NOMO-1 treated with dmso at 0.1 percent for 144 hours (cell line): ENCODE data around the gene ERG.

Experiments used
- DNase-seq: peaks from one replicate; lab custom pipeline; 2025; ENCODE audit not compliant: unreplicated experiment; lab: John Stamatoyannopoulos, UW

The ERG gene

GRCh38 chr21:38500073-38500472 is 1.8 kb upstream of the ERG start:
- no peak for DNase-seq

DNA sequence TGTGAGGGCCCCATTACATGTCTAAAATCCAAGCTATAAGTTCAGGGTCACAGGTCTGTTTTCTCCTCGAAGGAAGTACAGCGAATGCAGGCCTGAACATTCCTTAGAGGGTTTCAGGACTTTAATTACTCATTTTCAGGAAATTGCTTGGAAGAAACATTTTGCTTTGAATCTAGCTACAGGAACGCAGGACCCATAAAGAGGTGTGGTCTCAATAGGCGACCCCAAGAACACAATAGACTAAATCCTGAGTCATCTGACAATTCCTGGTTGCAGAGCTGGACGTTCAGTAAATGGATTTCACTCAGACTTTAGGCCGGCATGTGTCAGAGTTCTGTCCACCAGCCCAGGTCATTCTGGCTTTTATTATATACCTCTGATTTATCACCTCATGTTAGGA is 1.0 kb upstream of the ERG start:
- no peak for DNase-seq

DNA sequence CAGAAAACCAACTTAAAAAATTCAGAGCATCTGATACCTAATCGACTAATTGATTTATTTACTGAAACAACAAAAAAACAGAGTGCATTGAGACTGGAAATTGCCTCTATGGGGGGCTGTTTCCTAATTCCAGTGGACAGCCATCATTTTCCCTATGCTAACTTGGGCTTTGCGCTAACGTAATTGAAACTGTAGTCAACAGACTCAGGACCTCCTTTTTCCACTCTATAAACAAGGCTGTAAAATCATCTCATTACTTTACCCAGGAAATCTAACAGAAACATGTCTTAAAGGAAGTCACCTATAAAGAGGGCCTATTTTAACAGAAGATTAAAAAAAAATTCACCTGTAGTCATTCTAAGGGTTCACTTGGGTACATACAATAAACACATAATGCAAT is 2.1 kb downstream of the ERG start:
- DNase-seq = no peak

- DNase-seq = no peak
Measured at GRCh38 chr21:38495696-38496095, 2.6 kb downstream of the ERG start.

- no peak for DNase-seq
Measured at GRCh38 chr21:38495242-38495641, 3.0 kb downstream of the ERG start.

- DNase-seq = no peak
Measured at GRCh38 chr21:38494703-38495102, 3.6 kb downstream of the ERG start.

- no peak for DNase-seq
Measured at GRCh38 chr21:38494251-38494642, 4.0 kb downstream of the ERG start.

DNA sequence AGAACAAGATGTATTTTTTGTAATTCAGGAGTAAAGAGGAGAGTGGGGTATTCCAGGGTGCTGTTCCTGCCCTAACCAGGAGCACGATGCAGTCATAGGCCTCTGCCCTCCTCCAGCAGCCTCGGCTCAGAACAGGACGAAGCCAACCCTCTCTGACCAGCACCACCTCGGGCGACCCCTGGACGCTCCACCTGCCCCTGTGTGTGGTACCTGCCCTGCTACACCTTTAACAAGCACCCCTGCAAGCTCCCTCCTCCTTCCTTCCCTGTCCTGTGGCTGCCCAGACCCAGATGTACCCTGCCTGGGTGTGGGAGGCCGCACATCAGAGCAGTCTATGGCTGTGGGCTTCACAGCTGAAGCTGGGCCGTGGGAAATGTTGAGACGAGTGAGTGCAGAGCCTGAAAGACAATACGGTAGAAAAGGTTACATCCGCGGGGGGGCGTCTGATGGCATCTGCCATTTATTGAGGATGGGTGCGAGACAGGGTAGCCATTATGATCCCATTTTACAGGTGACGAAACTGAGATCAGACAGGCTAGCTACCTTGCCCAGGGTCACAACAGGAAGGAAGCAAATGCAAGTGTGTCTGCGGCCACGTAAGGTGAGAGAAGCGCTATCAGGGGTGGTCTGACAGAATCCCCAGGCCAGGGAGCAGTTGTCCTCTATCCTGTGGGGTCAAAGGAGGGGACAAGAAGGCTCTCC is 4.6 kb downstream of the ERG start:
- DNase-seq = no peak

- no peak for DNase-seq
Measured at GRCh38 chr21:38492007-38492406, 6.3 kb downstream of the ERG start.

DNA sequence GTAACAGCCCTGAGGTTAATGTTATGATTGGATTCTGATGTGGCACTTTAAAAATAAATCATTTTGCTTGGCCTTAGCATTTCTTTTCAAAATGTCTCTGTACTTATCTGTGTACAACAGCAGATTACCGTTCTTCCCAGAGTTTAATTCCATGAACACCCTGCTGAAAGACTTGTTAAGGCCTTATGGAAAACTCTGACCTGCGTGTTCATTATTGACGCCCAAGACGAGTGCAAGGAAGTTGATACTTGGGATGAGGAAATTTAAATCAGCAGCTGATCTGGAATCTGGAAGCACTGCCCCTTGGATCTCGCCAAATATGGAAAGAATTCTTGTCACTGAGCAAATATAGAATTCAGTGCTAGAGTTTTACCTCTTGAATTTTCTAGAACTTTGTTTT is 6.7 kb downstream of the ERG start:
- no peak for DNase-seq

DNA sequence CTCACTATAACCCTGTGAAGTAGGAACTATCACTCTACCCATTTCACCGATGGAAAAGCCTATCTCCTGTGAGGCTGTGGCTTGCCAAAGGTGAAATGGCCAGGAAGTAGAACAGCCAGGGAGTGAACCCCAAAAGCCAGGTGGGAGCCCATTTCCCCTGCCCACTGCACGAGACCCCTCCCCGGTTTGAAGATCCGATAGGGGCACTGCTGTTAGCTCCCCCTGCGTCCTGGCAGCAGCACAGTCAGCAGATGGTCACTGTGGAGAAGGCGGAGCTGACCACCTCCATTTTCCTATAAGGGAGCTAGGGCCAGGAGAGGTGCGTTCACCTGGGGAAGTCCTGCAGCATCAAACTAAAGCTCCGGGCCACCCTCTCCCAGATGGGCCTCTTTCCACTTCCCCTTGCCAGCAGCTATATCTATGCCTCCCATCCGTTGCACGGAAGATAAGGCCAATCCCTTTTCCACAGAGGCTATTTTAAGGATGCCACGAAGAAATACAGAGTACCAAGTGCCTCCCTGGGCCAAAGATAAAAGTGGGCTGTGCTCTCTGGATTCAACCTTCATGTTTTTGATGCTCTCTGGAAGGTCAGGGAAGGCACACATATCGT is 7.8 kb downstream of the ERG start:
- no peak for DNase-seq

GRCh38 chr21:38489729-38490128 is 8.5 kb downstream of the ERG start:
- DNase-seq = no peak

- no peak for DNase-seq
Measured at GRCh38 chr21:38489271-38489652, 9.0 kb downstream of the ERG start.

GRCh38 chr21:38488640-38489270 is 9.5 kb downstream of the ERG start:
- DNase-seq = no peak

DNA sequence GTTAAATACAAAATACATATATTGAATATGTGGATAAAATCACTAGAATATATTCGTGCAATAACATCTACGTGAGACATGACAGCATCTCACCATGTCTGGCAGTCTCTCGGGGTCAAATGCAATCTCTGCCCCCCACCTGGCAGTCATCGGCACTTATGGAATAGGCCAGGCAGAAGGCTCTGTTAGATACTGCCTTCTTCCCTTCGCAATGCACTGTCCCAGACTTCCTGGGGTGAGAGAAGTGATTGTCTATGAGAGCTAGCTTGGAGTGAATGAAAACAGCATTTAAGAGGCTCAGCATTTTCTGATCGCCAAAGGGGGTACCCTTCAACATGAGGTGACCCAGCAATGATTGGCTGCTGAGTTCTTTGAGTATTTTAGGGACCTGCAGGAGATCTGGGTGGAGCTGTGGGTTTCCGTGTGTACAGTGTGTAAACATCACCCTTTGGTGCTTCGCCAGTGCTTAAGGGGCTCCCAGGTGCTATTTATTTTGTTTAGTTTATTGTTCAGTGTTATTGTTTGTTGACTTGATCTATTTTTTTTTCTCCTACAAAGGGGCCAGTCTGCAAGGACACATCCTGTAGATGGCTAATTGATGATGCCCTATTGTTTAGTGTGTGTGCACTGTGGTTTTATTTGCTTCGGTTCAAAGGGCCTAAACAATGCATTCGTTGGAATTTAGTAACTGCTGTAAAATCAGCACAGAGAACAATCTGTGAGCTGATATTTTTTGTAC is 10.2 kb downstream of the ERG start:
- DNase-seq = no peak

DNA sequence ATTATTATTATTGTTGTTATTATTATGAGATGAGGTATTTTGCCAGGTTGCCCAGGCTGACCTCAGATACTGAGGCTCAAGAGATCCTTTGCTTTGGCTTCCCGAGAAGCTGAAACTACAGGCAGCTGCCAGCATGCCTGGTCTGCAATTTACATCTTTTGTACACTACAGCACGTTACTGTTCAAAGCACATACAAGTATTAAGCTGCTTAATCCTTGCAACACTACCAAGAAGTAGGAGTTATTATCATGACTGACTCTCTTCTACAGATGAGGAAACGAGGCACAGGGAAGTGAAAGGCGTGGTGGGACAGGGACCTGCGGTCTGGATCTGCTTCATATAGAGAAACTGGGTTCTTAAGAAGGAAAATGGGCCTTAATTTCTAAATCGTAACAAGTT is 11.6 kb downstream of the ERG start:
- DNase-seq = peak; percentile 65

DNA sequence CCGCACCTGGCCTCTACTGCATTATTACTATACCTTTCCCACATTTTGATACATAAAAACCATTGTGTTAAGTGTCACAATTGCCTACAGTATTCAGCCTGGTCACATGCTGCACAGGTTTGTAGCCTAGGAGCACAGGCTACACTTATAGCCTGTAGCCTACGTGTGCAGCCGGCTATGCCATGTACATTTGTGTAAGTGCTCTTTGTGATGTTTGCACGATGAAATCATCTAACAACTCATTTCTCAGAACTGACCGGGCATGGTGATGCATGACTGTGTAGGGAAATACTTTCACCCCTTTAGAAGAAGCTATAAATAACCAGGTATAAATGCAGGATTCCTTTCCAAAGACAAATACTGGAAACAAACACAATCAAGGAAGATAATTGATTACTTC is 12.1 kb downstream of the ERG start:
- DNase-seq = no peak

GRCh38 chr21:38479641-38480525 is 18.4 kb downstream of the ERG start:
- DNase-seq = no peak

DNA sequence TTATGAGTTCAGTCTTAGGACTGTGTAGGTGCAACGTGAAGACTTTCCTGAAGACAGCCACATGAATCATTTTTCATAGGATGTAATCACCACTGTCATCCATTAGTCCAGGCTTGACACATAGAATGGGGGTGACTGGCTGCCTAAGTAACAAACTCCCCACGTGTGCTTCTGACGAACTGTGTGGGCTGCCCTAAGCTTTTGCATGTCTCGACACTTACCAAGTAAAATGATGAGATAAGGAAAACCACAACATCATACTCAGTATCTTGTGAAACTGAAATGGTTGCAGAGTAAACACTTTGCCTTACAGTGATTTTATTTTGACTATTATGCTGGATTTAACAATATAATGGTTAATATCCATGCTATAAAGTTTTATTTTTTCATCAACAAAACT is 19.5 kb downstream of the ERG start:
- peak; percentile 56 for DNase-seq

- peak; percentile 5 for DNase-seq
Measured at GRCh38 chr21:38477226-38477625, 21.1 kb downstream of the ERG start.

GRCh38 chr21:38476385-38476784 is 21.9 kb downstream of the ERG start:
- peak; percentile 68 for DNase-seq
